Effector memory CD4-positive, alpha-beta T cell (primary cell): ENCODE data around the gene GJC2.
A peak's percentile ranks its signal among the peaks of the same experiment; 100 is the strongest.

Experiments used
- DNase-seq, 3 donors: peaks; one replicate each; pipeline ENCODE4 v3.0.0-alpha.2; 2020
- H3K27ac ChIP-seq: 2 replicates; pipeline ENCODE4 v1.7.0; 2013; ENCODE audit warnings: mild to moderate bottlenecking, low read length, moderate library complexity; ENCODE audit not compliant: insufficient read depth, poor library complexity, severe bottlenecking
- H3K27me3 ChIP-seq: replicated peaks from 2 replicates; pipeline ENCODE4 v1.7.0; 2013; ENCODE audit warnings: mild to moderate bottlenecking, low read length; ENCODE audit not compliant: insufficient read depth, control insufficient read depth, poor library complexity, severe bottlenecking
- H3K36me3 ChIP-seq: 2 replicates; pipeline ENCODE4 v1.7.0; 2013; ENCODE audit warnings: mild to moderate bottlenecking, low read length, moderate library complexity; ENCODE audit not compliant: control insufficient read depth, insufficient read depth
- H3K4me1 ChIP-seq: 2 replicates; pipeline ENCODE4 v1.7.0; 2013; ENCODE audit warnings: low read length, mild to moderate bottlenecking; ENCODE audit not compliant: control insufficient read depth, insufficient read depth, poor library complexity, severe bottlenecking
- H3K4me3 ChIP-seq: 2 replicates; pipeline ENCODE4 v1.7.0; 2013; ENCODE audit warnings: low read length, low read depth, mild to moderate bottlenecking; ENCODE audit not compliant: insufficient read depth, poor library complexity, severe bottlenecking
- H3K9me3 ChIP-seq: 2 replicates; pipeline ENCODE4 v1.7.0; 2013; ENCODE audit warnings: mild to moderate bottlenecking, low read length, moderate library complexity; ENCODE audit not compliant: control insufficient read depth

GJC2 gene

DNA sequence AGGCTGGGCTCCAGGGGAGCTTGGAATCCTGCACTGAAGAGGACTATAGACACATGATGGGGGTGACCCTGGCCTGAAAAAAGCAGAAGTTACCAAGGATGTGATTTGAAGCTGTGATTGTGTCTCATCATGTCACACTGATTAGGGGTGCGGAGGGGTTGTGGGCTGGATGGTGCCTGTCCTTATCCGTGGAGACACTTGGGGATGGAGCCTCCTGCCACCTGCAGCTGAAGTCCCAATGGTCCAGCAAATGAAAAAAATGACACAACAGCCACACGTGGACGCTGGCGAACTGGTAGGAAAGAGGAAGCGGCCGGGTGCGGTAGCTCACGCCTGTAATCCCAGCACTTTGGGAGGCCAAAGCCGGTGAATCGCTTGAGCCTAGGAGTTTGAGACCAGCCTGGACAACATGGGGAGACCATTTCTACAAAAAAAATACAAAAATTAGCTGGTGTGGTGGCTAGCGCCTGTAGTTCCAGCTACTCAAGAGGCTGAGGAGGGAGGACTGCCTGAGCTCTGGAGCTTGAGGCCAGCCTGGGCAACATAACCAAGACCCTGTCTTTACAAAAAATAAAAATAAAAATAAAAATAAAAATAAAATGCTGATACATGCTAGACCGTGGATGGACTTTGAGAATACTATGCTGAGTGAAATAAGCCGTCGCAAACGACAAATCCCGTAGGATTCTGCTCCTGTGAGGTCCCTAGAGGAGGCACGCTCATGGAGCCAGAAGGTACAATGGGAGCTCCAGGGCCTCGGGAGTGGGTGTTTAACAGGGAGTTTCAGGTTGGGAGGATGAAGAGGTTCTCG lies 15.0 kb downstream of the GJC2 start:
- Histone ChIP-seq H3K9me3 (no peaks in the 10 kb centered on the region), H3K4me1 (peaks cover 23% of the 10 kb centered on the region), H3K36me3 (peaks cover 3% of the 10 kb centered on the region), H3K27me3 (no peaks in the 10 kb centered on the region), H3K27ac (peak overlapping the region; percentile 98), H3K4me3 (peak overlapping the region; percentile 37)
- no peak for DNase-seq

DNA sequence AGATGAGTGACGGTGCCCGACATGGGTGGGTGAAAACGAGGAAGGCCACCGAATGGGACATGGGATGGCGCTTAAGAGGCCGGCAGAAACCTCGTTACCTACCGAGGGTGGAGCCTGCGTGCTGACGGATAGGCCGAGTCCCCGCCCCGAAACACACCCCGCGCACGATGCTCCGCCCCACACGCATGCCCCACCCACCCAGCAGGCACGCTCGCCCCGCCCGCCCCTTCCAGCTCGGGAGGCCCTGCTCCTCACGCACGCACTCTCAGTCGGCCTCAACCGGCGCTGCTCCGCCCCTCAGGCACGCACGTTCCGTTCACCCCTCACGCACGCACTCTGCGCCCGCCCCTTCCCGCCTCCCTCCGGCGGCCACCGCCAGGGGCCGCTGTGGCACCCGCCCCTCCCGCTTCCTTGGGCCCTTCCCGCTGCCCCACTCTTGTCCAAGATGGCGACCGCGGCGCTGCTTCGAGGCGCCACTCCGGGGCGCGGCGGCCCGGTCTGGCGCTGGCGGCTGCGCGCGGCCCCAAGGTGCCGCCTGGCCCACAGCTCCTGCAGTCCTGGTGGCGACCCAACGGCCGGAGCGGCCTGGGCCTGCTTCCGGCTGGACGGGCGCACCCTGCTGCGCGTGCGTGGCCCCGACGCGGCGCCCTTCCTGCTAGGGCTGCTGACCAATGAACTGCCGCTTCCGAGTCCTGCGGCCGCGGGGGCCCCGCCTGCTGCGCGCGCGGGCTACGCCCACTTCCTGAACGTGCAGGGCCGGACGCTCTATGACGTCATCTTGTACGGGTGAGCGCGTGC lies 15.8 kb downstream of the GJC2 start, which contains the start of gene IBA57:
TSS of gene IBA57 (plus strand) at position 433 of the 798 bp plus-strand sequence. CDS start at position 446, 13 bp downstream.
- H3K4me1 ChIP-seq: peaks cover 23% of the 10 kb centered on the region
- H3K4me3 ChIP-seq: peak within 1 kb of the TSS; percentile 54
- H3K9me3 ChIP-seq: no peaks in the 10 kb centered on the region
- peak; percentile 99 to 100 (median 100) for DNase-seq
- H3K36me3 ChIP-seq: peaks cover 3% of the 10 kb centered on the region
- H3K27me3 ChIP-seq: no peaks in the 10 kb centered on the region
- peak within 1 kb of the TSS; percentile 98 for H3K27ac ChIP-seq

DNA sequence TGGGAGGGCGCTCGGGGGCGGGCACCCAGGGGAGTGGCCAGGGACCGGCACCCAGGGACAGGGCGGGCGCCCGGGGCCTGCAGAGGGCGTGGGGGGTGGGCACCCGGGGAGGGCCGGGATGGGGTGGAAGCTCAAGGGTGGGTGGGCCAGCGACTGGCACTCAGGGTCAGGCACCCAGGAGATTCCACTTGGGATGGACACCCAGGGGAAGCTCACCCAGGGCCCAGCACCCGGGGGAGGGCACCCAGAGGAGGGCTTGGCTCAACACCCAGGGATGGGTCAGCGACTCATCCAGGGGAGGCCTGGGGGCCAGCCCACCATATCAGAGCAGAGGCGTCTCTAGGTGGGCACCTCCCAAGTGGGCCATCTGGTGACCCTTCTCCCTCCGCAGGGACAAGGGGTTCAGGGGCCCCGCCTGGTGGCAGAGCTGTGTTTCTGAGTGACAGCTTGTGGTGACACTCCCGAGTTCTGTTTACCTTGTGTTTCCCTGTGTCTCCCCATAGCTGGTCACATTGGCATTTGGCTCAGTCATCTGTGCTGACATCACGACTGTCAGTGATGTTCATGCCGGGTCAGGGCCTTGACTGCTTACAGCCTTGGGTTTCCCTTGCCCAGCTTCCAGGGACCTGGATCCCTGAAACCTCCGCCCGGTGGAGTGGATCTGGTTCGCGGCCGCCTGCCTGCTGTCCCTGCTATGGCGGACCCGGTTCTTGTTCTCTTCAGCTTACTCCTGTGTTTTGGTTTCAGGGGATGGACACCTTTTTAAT lies 16.6 kb downstream of the GJC2 start:
- Histone ChIP-seq H3K27me3 (no peaks in the 10 kb centered on the region), H3K4me3 (peak overlapping the region; percentile 53), H3K27ac (peak overlapping the region; percentile 98), H3K9me3 (no peaks in the 10 kb centered on the region), H3K4me1 (peaks cover 23% of the 10 kb centered on the region), H3K36me3 (peaks cover 3% of the 10 kb centered on the region)
- DNase-seq: peak; percentile 44 to 62 (median 57)

DNA sequence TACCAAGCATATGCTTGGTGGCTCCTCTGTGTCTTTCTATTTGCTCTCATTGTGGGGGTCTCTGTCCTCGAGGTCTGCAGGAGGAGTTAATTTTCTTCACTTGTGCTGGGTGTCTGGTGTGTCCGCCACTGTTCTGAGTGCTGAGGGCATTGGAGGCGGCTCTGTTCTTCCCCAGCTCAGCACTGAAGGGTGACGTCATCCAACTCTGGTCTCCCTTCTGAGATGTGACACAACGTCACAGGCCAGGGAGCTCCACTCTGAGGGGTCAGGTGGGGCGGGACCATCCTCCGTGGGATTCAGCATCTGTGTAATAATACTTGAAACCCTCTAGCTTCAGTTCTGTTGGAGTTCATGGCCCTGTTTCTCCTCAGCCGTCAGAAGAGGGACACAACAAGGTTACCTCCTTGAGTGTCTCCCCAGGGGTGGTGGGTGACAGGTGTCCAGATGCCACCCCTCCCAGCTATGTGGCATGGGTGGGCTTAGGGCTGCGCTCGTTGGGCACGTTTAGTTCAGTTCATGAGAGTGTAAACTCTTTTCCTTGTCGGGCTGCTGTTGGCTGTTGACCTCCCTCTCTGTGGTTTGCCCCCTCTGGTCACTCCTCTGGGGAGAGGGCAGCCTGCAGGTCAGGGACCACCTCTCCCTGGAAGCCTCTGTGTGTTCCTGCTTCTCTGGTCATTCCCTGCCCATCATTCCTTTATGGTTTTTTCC lies 19.0 kb downstream of the GJC2 start:
- Histone ChIP-seq H3K27ac (no peak overlapping the region), H3K4me3 (no peak overlapping the region), H3K27me3 (no peaks in the 10 kb centered on the region), H3K4me1 (peaks cover 14% of the 10 kb centered on the region), H3K9me3 (no peaks in the 10 kb centered on the region), H3K36me3 (peaks cover 3% of the 10 kb centered on the region)
- DNase-seq: no peak

DNA sequence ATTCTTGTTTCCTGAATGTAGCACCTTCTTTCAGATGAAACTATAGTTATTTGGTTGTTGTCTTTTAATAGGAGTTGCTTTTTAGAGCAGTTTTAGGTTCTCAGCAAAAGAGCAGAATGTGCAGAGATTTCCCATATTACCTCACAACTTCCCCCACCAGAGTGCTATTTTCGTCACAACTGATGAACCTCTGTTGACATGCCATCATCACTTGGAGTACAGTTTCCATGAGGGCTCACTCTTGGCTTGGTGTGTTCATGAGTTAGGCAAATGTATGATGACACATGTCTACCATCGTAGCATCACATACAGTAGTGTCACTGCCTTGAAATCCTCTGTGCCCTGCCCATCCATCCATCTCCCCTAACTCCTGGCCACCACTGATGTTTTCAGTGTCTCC lies 19.6 kb downstream of the GJC2 start:
- H3K27ac ChIP-seq: no peak overlapping the region
- H3K27me3 ChIP-seq: no peaks in the 10 kb centered on the region
- H3K9me3 ChIP-seq: no peaks in the 10 kb centered on the region
- peaks cover 14% of the 10 kb centered on the region for H3K4me1 ChIP-seq
- DNase-seq: no peak
- H3K36me3 ChIP-seq: peaks cover 3% of the 10 kb centered on the region
- no peak overlapping the region for H3K4me3 ChIP-seq

DNA sequence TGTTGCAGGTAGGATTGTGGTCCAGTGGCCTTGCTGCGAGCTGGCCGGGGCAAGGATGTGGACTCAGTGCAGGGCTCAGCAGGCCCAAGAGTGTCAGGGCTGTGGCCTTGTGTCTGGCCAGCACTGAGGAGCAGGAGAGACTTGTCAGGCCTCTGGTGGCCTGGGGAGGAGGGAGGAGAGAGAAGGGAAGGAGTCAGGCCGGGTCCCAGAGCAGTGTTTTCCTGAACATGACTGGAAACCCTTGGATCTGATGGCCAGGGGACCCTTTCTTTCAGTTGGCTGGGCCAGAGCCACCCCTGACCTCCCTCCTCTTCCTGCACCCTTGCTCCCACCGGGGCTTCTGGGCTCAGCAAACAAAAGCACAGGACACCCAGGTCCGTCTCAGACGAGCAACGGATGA lies 20.9 kb downstream of the GJC2 start:
- Histone ChIP-seq H3K27ac (no peak overlapping the region), H3K36me3 (peaks cover 15% of the 10 kb centered on the region), H3K27me3 (no peaks in the 10 kb centered on the region), H3K9me3 (no peaks in the 10 kb centered on the region), H3K4me1 (peaks cover 8% of the 10 kb centered on the region), H3K4me3 (no peak overlapping the region)
- no peak for DNase-seq

DNA sequence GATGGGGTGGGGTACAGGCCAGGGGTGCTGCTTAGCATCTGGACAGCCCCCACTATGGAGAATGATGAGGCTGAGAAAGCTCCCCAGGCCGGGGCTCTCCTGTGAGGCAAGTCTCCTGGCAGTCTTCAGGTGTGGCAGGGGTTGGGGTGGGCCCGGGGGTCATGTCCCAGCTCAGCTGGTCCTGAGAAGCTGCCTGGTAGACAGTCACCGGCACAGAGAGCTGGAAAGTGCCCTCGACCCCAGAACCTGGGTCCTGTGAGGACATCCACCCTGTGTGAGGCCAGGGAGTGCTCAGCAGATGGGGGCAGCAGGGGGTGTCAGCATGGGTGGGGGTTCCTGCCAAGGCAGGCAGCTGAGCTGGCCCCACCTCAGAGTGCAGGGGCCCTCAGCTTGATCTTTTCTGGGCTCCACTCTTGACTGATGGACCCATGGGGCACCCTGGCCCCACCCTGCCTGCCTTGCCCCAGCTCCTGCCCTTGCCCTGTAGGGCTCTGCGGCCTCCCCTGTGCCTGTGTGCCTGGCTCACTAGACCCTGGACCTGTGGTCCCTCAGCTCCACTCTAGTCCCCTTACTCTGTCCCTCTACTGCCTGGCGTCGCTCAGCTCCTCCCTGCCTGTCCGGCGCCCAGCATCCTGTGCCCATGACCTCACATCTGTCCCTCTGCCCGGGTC lies 21.6 kb downstream of the GJC2 start:
- H3K4me3 ChIP-seq: no peak overlapping the region
- no peaks in the 10 kb centered on the region for H3K27me3 ChIP-seq
- peaks cover 18% of the 10 kb centered on the region for H3K36me3 ChIP-seq
- no peak for DNase-seq
- H3K27ac ChIP-seq: no peak overlapping the region
- no peaks in the 10 kb centered on the region for H3K9me3 ChIP-seq
- peaks cover 6% of the 10 kb centered on the region for H3K4me1 ChIP-seq

DNA sequence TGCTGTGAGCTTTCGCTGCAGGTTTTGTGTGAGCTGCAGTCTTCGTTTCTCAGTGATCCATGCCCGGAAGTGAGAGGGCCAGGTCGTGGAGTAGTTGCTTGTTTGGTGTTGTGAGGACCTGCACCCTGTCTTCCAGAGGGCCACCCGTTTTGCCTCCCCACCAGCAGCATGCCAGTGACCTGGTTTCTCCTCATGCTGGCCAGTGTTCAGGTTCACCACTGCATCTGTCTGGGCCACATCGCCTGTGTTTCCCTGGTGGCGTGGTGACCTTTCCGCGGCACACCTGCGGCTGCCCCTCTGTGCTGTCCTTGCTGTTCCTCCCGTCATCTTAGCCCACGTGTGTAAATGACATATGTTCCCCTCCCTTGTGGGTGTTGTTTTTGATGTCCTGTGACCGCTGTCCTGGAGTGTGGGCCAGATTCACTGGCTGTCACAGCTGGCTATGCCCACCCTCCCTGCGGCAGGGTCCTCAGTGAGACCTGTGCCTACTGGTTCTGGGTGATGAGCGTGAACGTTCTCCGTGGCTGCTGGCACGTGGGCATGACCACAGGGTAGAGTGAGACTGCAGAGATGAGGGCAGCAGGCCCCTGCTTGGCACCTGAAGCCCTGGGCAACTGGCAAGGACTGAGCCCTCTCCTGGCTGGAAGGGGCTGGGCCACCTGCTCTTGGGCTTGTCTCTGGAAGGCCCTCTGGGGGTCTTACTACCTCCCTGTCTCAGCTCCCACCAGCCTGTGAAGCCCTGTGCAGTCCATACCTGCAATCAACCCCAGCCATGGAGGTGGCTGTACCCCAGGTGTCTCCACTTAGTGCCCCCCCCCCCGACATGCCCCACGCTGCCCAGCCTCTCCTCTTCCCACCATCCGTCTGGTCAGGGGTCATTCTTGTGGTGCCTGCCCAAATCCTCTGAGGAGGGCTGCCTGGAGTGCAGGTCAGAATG lies 23.1 kb downstream of the GJC2 start:
- H3K36me3 ChIP-seq: peaks cover 18% of the 10 kb centered on the region
- H3K27ac ChIP-seq: no peak overlapping the region
- no peaks in the 10 kb centered on the region for H3K27me3 ChIP-seq
- no peaks in the 10 kb centered on the region for H3K4me1 ChIP-seq
- H3K4me3 ChIP-seq: no peak overlapping the region
- no peaks in the 10 kb centered on the region for H3K9me3 ChIP-seq
- no peak for DNase-seq
